ENCODE measurements around the gene PCNX2. TPM values are rescaled to one million over a fixed set of nuclear protein-coding genes. Genes with fewer than 3 reads are reported as not detected.

Gene PCNX2
- total and polyA plus RNA-seq, 9 donors: 5.7 to 26.0 (median 18.9) TPM

GRCh38 chr1:233340966-233341516 is 45.5 kb upstream of the PCNX2 start:
- no peaks in the 10 kb centered on the region for H3K4me1 ChIP-seq (ENCODE audit: insufficient read depth)
- no peak for TF ChIP-seq POLR2A (IDR thresholded peaks at IDR 0.05)
- TF ChIP-seq EP300 (IDR thresholded peaks at IDR 0.05): no peak
- TF ChIP-seq CTCF (IDR thresholded peaks at IDR 0.05): no peak
- WGBS, 3 donors: 85 to 94% (median 86%) methylated on average over 4 of the region's 4 CpGs
- intact Hi-C loops (cut with DNase I): no loop called here
- no peak overlapping the region for H3K27ac ChIP-seq
- H3K4me3 ChIP-seq: no peak overlapping the region
- no peaks in the 10 kb centered on the region for H3K36me3 ChIP-seq
- no peaks in the 10 kb centered on the region for H3K27me3 ChIP-seq
- DNase-seq: no peak
- no peaks in the 10 kb centered on the region for H3K9me3 ChIP-seq

GRCh38 chr1:233340031-233340555 is 44.6 kb upstream of the PCNX2 start:
- no peak for DNase-seq
- Histone ChIP-seq H3K27ac (no peak overlapping the region), H3K9me3 (no peaks in the 10 kb centered on the region), H3K36me3 (no peaks in the 10 kb centered on the region), H3K4me3 (no peak overlapping the region), H3K27me3 (no peaks in the 10 kb centered on the region), H3K4me1 (ENCODE audit: insufficient read depth) (no peaks in the 10 kb centered on the region)
- TF ChIP-seq POLR2A (IDR thresholded peaks at IDR 0.05) (no peak), EP300 (IDR thresholded peaks at IDR 0.05) (no peak), CTCF (IDR thresholded peaks at IDR 0.05) (no peak)
- intact Hi-C loops (cut with DNase I): no loop called here
- WGBS, 3 donors: 69 to 94% (median 71%) methylated on average over 3 of the region's 3 CpGs

GRCh38 chr1:233338102-233338501 is 42.6 kb upstream of the PCNX2 start:
- intact Hi-C loops (cut with DNase I): no loop called here
- Histone ChIP-seq H3K27me3 (no peaks in the 10 kb centered on the region), H3K4me3 (no peak overlapping the region), H3K27ac (no peak overlapping the region), H3K36me3 (no peaks in the 10 kb centered on the region), H3K4me1 (ENCODE audit: insufficient read depth) (no peaks in the 10 kb centered on the region), H3K9me3 (no peaks in the 10 kb centered on the region)
- DNase-seq: no peak
- TF ChIP-seq CTCF (IDR thresholded peaks at IDR 0.05) (no peak), POLR2A (IDR thresholded peaks at IDR 0.05) (no peak)
- 92 to 98% (median 96%) methylated on average over 2 of the region's 2 CpGs for WGBS, 3 donors

GRCh38 chr1:233337505-233337904 is 42.0 kb upstream of the PCNX2 start:
- no peaks in the 10 kb centered on the region for H3K36me3 ChIP-seq
- H3K4me3 ChIP-seq: no peak overlapping the region
- H3K27ac ChIP-seq: no peak overlapping the region
- TF ChIP-seq EP300 (IDR thresholded peaks at IDR 0.05) (no peak), CTCF (IDR thresholded peaks at IDR 0.05) (no peak), POLR2A (IDR thresholded peaks at IDR 0.05) (no peak)
- WGBS, 3 donors: 75 to 85% (median 76%) methylated on average over 3 of the region's 3 CpGs
- intact Hi-C loops (cut with DNase I): no loop called here
- DNase-seq: no peak
- no peaks in the 10 kb centered on the region for H3K27me3 ChIP-seq
- no peaks in the 10 kb centered on the region for H3K9me3 ChIP-seq
- no peaks in the 10 kb centered on the region for H3K4me1 ChIP-seq (ENCODE audit: insufficient read depth)
